Fibroblast of mammary gland (primary cell): ENCODE results near the gene CATSPERZ.
A peak's percentile ranks its signal among the peaks of the same experiment; 100 is the strongest.
"Not testable (repeated sequence)": the region's sequence is repeated elsewhere in the genome, so short reads cannot be mapped to it uniquely, and the experiment has no call there.

Source experiments
- DNase-seq: peaks from one replicate; pipeline ENCODE4 v3.0.0-alpha.2; 2010; ENCODE audit warnings: low read depth
- H3K4me3 ChIP-seq: 2 replicates; pipeline ENCODE4 v1.5.1; 2011; ENCODE audit warnings: low read depth, mild to moderate bottlenecking, low read length, moderate library complexity; ENCODE audit not compliant: control insufficient read depth
- TF ChIP-seq, protein P1 (sequence below): conservative IDR thresholded peaks from 2 replicates; pipeline ENCODE4 v1.5.1; 2011; ENCODE audit warnings: low read depth, low read length, inconsistent platforms; ENCODE audit not compliant: control insufficient read depth, insufficient read depth

CATSPERZ gene

DNA sequence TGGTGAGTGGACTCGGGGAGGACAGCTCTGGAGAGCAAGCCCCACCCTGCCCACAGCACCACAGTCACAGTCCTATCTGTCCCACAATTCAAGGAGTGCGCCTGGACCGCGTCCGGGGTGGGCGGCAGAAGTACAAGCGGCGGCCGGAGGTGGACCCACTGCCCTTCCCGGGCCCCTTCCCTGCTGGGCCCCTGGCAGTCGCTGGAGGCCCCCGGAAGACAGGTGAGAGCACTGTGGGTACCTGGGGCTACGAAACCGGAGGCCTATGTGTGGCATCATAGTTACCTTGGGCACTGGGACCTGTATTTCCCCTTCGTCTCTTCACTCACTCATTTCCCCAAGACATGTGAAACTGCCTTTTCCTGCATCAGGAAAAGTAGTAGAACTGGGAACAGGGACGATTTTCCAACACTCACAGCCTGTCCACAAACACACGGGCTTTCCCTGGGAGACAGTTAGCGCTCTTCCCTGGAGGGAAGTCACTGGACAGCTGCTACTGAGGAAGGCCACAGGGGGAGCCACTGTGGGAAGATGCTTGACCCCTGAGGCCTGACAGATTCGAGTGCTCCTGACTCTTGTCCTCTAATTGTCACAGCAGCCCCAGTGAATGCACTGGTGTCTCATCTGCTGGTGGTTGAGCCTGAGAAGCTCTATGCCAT, 14.1 kb downstream of the CATSPERZ start:
- peak overlapping the region; percentile 12 for H3K4me3 ChIP-seq
- TF ChIP-seq, protein P1, sequence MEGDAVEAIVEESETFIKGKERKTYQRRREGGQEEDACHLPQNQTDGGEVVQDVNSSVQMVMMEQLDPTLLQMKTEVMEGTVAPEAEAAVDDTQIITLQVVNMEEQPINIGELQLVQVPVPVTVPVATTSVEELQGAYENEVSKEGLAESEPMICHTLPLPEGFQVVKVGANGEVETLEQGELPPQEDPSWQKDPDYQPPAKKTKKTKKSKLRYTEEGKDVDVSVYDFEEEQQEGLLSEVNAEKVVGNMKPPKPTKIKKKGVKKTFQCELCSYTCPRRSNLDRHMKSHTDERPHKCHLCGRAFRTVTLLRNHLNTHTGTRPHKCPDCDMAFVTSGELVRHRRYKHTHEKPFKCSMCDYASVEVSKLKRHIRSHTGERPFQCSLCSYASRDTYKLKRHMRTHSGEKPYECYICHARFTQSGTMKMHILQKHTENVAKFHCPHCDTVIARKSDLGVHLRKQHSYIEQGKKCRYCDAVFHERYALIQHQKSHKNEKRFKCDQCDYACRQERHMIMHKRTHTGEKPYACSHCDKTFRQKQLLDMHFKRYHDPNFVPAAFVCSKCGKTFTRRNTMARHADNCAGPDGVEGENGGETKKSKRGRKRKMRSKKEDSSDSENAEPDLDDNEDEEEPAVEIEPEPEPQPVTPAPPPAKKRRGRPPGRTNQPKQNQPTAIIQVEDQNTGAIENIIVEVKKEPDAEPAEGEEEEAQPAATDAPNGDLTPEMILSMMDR = peak; percentile 28
- no peak for DNase-seq

DNA sequence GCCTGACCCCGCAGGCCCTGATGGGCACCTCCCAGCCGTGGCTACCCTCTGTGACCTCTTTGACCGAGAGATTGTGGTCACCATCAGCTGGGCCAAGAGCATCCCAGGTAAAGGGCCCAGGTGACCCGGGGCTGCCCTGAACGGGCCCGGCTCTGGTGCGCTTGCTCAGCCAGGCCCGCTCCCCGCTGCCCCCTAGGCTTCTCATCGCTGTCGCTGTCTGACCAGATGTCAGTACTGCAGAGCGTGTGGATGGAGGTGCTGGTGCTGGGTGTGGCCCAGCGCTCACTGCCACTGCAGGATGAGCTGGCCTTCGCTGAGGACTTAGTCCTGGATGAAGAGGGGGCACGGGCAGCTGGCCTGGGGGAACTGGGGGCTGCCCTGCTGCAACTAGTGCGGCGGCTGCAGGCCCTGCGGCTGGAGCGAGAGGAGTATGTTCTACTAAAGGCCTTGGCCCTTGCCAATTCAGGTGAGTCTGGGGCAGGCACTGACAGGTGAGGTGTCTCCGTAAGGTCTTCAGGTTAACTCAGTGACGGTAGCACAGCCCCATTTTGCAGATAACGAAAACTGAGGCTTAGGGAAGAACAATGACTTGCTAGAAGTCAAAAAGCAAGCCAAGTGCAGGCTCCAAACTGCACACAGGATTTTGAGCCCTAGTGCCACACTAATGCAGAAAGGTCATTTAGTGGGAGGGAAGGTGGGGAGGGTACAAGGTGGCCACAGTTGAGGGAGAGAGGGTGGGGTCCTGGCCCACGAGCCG, 14.8 kb downstream of the CATSPERZ start:
- no peak overlapping the region for H3K4me3 ChIP-seq
- DNase-seq = no peak
- TF ChIP-seq, protein P1 = no peak

DNA sequence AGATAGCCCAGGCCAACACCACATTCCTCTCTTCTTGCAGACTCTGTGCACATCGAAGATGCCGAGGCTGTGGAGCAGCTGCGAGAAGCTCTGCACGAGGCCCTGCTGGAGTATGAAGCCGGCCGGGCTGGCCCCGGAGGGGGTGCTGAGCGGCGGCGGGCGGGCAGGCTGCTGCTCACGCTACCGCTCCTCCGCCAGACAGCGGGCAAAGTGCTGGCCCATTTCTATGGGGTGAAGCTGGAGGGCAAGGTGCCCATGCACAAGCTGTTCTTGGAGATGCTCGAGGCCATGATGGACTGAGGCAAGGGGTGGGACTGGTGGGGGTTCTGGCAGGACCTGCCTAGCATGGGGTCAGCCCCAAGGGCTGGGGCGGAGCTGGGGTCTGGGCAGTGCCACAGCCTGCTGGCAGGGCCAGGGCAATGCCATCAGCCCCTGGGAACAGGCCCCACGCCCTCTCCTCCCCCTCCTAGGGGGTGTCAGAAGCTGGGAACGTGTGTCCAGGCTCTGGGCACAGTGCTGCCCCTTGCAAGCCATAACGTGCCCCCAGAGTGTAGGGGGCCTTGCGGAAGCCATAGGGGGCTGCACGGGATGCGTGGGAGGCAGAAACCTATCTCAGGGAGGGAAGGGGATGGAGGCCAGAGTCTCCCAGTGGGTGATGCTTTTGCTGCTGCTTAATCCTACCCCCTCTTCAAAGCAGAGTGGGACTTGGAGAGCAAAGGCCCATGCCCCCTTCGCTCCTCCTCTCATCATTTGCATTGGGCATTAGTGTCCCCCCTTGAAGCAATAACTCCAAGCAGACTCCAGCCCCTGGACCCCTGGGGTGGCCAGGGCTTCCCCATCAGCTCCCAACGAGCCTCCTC, 15.7 kb downstream of the CATSPERZ start:
- not testable (repeated sequence) for H3K4me3 ChIP-seq, DNase-seq

DNA sequence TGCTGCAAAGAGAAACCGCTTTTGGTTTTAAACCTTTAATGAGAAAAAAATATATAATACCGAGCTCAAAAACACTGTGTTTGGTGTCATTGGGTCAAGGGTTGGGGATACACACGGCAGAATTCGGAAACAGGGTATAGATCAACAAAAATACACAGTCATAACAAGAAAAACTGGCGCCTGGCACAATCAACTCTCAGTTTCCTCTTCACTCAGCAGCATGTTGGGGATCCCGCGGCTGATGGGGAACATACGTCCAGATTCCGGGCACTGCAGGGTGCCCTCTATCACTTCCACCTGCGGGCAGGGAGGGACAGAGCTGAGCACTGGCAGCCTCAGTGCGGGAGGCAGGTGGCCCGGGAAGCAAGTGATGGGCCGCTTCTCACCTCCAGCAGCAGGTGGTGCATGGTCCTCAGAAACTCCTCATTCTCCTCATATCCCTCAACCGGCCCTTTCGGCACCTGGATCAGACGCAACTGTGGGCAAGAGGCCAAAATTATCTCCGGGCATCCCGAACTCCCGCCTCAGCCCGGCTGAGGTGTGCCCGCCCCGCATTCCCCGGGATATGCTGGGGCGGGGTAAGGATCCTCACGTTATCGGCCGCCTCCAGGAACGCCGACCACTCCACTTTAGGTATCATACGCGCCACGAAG, 16.6 kb downstream of the CATSPERZ start:
- H3K4me3 ChIP-seq = peak overlapping the region; percentile 92
- TF ChIP-seq, protein P1 = no peak
- DNase-seq = no peak

DNA sequence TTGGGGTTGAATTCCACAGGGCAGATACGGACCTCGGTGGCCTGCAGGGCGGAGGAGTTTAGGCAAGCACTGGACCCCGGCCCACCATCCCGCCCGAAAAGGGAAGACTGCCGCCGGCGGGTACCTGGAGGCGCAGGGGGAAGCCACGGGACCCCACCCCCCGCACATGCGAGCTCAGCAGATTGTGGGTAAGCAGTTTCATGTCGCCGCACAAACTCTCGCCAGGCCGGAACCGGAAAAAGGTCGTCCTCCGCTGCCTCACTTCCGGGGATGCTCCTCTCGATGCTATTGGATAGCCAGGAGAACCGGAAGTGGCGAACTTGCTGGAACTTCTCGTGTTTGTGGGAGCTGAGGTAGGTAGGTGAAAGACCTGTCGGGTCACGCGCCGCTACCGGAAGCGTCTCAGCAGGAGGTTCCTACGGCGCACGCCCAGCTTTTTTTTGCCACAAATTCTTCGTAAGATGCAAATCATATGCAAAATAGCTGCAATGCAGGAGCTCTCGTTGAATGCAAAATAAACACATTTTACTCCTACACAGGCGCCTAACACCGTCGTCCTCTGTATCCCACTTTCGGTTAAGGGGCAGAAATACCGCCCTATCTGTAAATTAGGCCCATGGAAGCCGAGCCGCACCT, 17.3 kb downstream of the CATSPERZ start, which contains the start of gene TRMT112:
Gene TRMT112, minus strand, starts transcription at position 235 of the 636 bp plus-strand sequence. Its CDS starts 33 bp downstream, at position 202.
- DNase-seq = peak; percentile 94

DNA sequence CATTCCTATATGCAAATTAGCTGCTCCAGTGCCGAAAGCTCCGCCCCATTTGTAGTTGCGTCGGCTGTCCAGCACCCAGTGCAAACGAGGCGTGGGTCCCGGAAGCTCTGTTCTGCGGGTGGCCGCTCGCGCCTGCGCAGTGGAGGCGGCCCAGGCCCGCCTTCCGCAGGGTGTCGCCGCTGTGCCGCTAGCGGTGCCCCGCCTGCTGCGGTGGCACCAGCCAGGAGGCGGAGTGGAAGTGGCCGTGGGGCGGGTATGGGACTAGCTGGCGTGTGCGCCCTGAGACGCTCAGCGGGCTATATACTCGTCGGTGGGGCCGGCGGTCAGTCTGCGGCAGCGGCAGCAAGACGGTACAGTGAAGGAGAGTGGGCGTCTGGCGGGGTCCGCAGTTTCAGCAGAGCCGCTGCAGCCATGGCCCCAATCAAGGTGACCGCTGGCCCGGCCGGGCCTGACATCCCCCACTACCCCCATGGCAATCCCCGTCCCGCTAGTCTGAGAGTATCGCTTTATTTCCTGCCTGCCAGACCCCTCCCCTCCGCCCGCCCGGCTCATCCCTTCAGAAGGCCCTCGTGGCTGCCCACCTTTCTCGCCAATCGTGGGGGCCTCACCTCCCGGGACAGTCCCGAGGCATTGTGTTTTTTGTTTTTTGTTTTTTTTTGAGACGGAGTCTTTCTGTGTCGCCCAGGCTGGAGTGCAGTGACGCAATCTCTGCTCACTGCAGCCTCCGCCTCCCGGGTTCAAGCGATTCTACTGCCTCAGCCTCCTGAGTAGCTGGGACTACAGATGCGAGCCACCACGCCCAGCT, 18.0 kb downstream of the CATSPERZ start, which contains the start of gene PRDX5:
Gene PRDX5, plus strand, starts transcription at position 161 of the 805 bp plus-strand sequence. Its CDS starts 95 bp downstream, at position 256.
- peak; percentile 93 for DNase-seq
- H3K4me3 ChIP-seq = peak within 1 kb of the TSS; percentile 92
- TF ChIP-seq, protein P1 = no peak

More for the DNA sequence above, 17.3 kb downstream of the CATSPERZ start, which contains the start of gene TRMT112:
- TF ChIP-seq, protein P1 = no peak
- peak within 1 kb of the TSS; percentile 92 for H3K4me3 ChIP-seq
